MM.1S (cell line): Measurements from ENCODE around the gene UPK3B.
"Not testable (repeated sequence)": the region's sequence is repeated elsewhere in the genome, so short reads cannot be mapped to it uniquely, and the experiment has no call there.

Experiments used
- CTCF ChIP-seq: fragments of 300-600 bp; sonication (generic); IDR thresholded peaks from 2 replicates; pipeline ENCODE4 v1.5.1; 2016; ENCODE audit warnings: antibody characterized with exemption, low read length, mixed read lengths
- EZH2 ChIP-seq: fragments of 300-600 bp; sonication (generic); optimal IDR thresholded peaks from 2 replicates; pipeline ENCODE3; 2017; ENCODE audit warnings: low read depth, mild to moderate bottlenecking, antibody characterized with exemption, low read length, mixed read lengths
- EZH2phosphoT487 ChIP-seq: fragments of 300-600 bp; sonication (generic); IDR thresholded peaks from 2 replicates; pipeline ENCODE4 v1.6.1; 2018; ENCODE audit warnings: antibody characterized with exemption, low read length

DNA sequence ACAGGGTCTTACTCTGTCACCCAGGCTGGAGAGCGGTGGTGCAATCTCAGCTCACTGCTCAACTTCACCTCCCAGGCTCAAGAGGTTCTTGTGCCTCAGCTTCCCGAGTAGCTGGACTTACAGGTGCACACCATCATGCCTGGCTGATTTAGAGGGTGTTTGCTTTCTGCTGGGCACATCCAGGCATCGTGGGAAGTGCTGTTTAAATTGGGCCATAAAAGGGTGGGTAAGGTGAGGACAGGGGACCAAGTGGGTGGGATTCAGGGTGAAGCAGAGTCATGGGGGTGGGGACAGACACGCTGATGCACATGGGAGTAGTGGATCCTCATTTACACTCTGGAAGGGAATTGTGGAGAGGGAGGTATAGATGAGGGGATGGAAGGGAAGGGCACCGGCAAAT lies 45.4 kb upstream of the UPK3B start:
- TF ChIP-seq CTCF, EZH2, EZH2phosphoT487: not testable (repeated sequence)
